CD4-positive, alpha-beta T cell (primary cell): ENCODE measurements around the gene ASCL4. TPM values are rescaled to one million over a fixed set of nuclear protein-coding genes. Genes with fewer than 3 reads are reported as not detected.

Experiments
- ATAC-seq: fragments of 200-7000 bp; cut with Tn5 transposase; one replicate; pipeline ENCODE4 v1.10.0; 2022; ENCODE audit warnings: mild to moderate bottlenecking; ENCODE audit not compliant: poor library complexity
- CTCF ChIA-PET: fragments of 350-600 bp; sonication (Branson Sonifier 250); formaldehyde crosslinking; loops from one replicate; lab custom pipeline; 2021; ENCODE audit warnings: antibody characterized with exemption, inconsistent platforms; lab: Charles Lee
- POLR2A ChIA-PET: fragments of 350-600 bp; sonication (Branson Sonifier 250); formaldehyde crosslinking; loops from one replicate; lab custom pipeline; 2021; ENCODE audit warnings: antibody characterized with exemption, inconsistent platforms; lab: Charles Lee
- DNase-seq, 14 experiments: peaks; one replicate each; pipeline ENCODE4 v3.0.0-alpha.2; 2013 to 2020; ENCODE audit warnings: mixed read lengths in 2 of 14
- H3K27ac ChIP-seq, 2 donors: one replicate each; pipeline versions ENCODE4 v1.5.1 to v1.7.0; 2013; ENCODE audit warnings: low read length in 2 of 2, low read depth in 1 of 2, mild to moderate bottlenecking in 1 of 2
- H3K27me3 ChIP-seq, 2 experiments: 1 replicate in 1 of 2; 2 replicates in 1 of 2; pipeline versions ENCODE4 v1.6.1 to v1.7.0; 2013; ENCODE audit warnings: low read length in 2 of 2, control low read depth in 1 of 2, mild to moderate bottlenecking in 1 of 2, moderate library complexity in 1 of 2; ENCODE audit not compliant: insufficient read depth in 2 of 2, control insufficient read depth in 1 of 2
- H3K36me3 ChIP-seq: one replicate; pipeline ENCODE4 v1.6.1; 2013; ENCODE audit warnings: low read length, control low read depth; ENCODE audit not compliant: insufficient read depth
- H3K4me1 ChIP-seq: one replicate; pipeline ENCODE4 v1.6.1; 2013; ENCODE audit warnings: low read length, control low read depth; ENCODE audit not compliant: insufficient read depth
- H3K4me3 ChIP-seq: one replicate; pipeline ENCODE4 v1.5.1; 2013; ENCODE audit warnings: mild to moderate bottlenecking, low read length, moderate library complexity
- H3K9me3 ChIP-seq, 2 experiments: 1 replicate in 1 of 2; 2 replicates in 1 of 2; pipeline versions ENCODE4 v1.6.1 to v1.7.0; 2013; ENCODE audit warnings: low read length in 2 of 2, mild to moderate bottlenecking in 2 of 2, control low read depth in 1 of 2, moderate library complexity in 1 of 2; ENCODE audit not compliant: control insufficient read depth in 1 of 2, insufficient read depth in 1 of 2
- H3K27ac Mint-ChIP-seq: one replicate; pipeline ENCODE4 v1.8.0; 2020; ENCODE audit warnings: mixed read lengths
- H3K27me3 Mint-ChIP-seq: one replicate; pipeline ENCODE4 v1.8.0; 2021; ENCODE audit warnings: mixed read lengths
- H3K36me3 Mint-ChIP-seq: one replicate; pipeline ENCODE4 v1.8.0; 2021; ENCODE audit warnings: low read depth, mixed read lengths
- H3K4me1 Mint-ChIP-seq: one replicate; pipeline ENCODE4 v1.8.0; 2021; ENCODE audit warnings: low read depth, mixed read lengths
- H3K4me3 Mint-ChIP-seq: one replicate; pipeline ENCODE4 v1.8.0; 2020; ENCODE audit warnings: mild to moderate bottlenecking, mixed read lengths
- H3K9me3 Mint-ChIP-seq: one replicate; pipeline ENCODE4 v1.8.0; 2020; ENCODE audit warnings: mixed read lengths
- CTCF ChIP-seq: fragments of 200-600 bp; IDR thresholded peaks from one replicate; pipeline ENCODE4 v1.8.0; 2022; ENCODE audit warnings: antibody characterized with exemption, mild to moderate bottlenecking
- intact Hi-C, 2 experiments: fragments of 100-400 bp; cut with DNase I in 1 of 2; cut with micrococcal nuclease in 1 of 2; formaldehyde crosslinking; loops; one replicate each; pipeline versions ENCODE4 v1.15.1 to v1.9.0; 2023 to 2025; cut with DNase I, micrococcal nuclease
- total RNA-seq, 174 experiments: library from RNA in 2 of 174; stranded (reverse) in 2 of 174; gene quantifications; one replicate each; pipeline ENCODE4 v1.2.3 and lab custom pipeline; 2021 to 2026

The ASCL4 gene
- total RNA-seq, 2 experiments from 2014 or later = not detected

- POLR2A ChIA-PET = no interaction called here
- CTCF ChIA-PET = no interaction called here
- H3K4me3 Mint-ChIP-seq = no peak overlapping the region
- Histone ChIP-seq H3K27me3 (peaks cover 35 to 45% of the 10 kb centered on the region in 2 experiments), H3K27ac (no peak overlapping the region), H3K9me3 (no peaks in the 10 kb centered on the region), H3K36me3 (no peaks in the 10 kb centered on the region), H3K4me1 (peaks cover 13% of the 10 kb centered on the region), H3K4me3 (no peak overlapping the region)
- H3K27me3 Mint-ChIP-seq = peaks cover 71% of the 10 kb centered on the region
- H3K4me1 Mint-ChIP-seq = peaks cover 14% of the 10 kb centered on the region
- intact Hi-C loops = no loop called here
- H3K9me3 Mint-ChIP-seq = no peaks in the 10 kb centered on the region
- ATAC-seq = no peak
- H3K36me3 Mint-ChIP-seq = no peaks in the 10 kb centered on the region
- DNase-seq = no peak
- H3K27ac Mint-ChIP-seq = no peak overlapping the region
- no peak for TF ChIP-seq CTCF
Observed at GRCh38 chr12:107778383-107779025, 4.0 kb downstream of the ASCL4 start.

- Histone ChIP-seq H3K36me3 (no peaks in the 10 kb centered on the region), H3K27me3 (peaks cover 32 to 38% of the 10 kb centered on the region in 2 experiments), H3K4me1 (peaks cover 13% of the 10 kb centered on the region), H3K27ac (no peak overlapping the region), H3K9me3 (no peaks in the 10 kb centered on the region), H3K4me3 (no peak overlapping the region)
- POLR2A ChIA-PET = no interaction called here
- H3K4me3 Mint-ChIP-seq = no peak overlapping the region
- intact Hi-C loops = no loop called here
- CTCF ChIA-PET = no interaction called here
- ATAC-seq = no peak
- H3K36me3 Mint-ChIP-seq = no peaks in the 10 kb centered on the region
- H3K27me3 Mint-ChIP-seq = peaks cover 70% of the 10 kb centered on the region
- H3K9me3 Mint-ChIP-seq = no peaks in the 10 kb centered on the region
- peak in 2 of 14 experiments; percentile 12 to 20 for DNase-seq
- no peak for TF ChIP-seq CTCF
- peaks cover 8% of the 10 kb centered on the region for H3K4me1 Mint-ChIP-seq
- no peak overlapping the region for H3K27ac Mint-ChIP-seq
Observed at GRCh38 chr12:107779077-107779831, 4.8 kb downstream of the ASCL4 start.

- Mint-ChIP-seq H3K4me1 (no peaks in the 10 kb centered on the region), H3K36me3 (no peaks in the 10 kb centered on the region), H3K9me3 (no peaks in the 10 kb centered on the region), H3K4me3 (no peak overlapping the region), H3K27me3 (peaks cover 62% of the 10 kb centered on the region), H3K27ac (no peak overlapping the region)
- Histone ChIP-seq H3K36me3 (no peaks in the 10 kb centered on the region), H3K4me1 (peaks cover 3% of the 10 kb centered on the region), H3K27ac (no peak overlapping the region), H3K9me3 (no peaks in the 10 kb centered on the region), H3K4me3 (no peak overlapping the region), H3K27me3 (peaks cover 23 to 27% of the 10 kb centered on the region in 2 experiments)
- POLR2A ChIA-PET = no interaction called here
- no peak for DNase-seq
- no peak for ATAC-seq
- CTCF ChIA-PET = no interaction called here
- no peak for TF ChIP-seq CTCF
- intact Hi-C loops = no loop called here
Observed at GRCh38 chr12:107780298-107780697, 5.8 kb downstream of the ASCL4 start.
